ENCODE data around the gene CHMP4B. TPM values are rescaled to one million over a fixed set of nuclear protein-coding genes. Genes with fewer than 3 reads are reported as not detected.

CHMP4B gene
- total and polyA plus RNA-seq, 3 donors from 2014 or later = 98.3 to 114 (median 102) TPM

- Histone ChIP-seq H3K4me1 (peaks cover 9% of the 10 kb centered on the region), H3K36me3 (ENCODE audit: low read depth, missing control alignments) (no peaks in the 10 kb centered on the region), H3K4me3 (no peak overlapping the region), H3K27ac (no peak overlapping the region), H3K9me3 (no peaks in the 10 kb centered on the region), H3K27me3 (no peaks in the 10 kb centered on the region)
- TF ChIP-seq, protein P1, sequence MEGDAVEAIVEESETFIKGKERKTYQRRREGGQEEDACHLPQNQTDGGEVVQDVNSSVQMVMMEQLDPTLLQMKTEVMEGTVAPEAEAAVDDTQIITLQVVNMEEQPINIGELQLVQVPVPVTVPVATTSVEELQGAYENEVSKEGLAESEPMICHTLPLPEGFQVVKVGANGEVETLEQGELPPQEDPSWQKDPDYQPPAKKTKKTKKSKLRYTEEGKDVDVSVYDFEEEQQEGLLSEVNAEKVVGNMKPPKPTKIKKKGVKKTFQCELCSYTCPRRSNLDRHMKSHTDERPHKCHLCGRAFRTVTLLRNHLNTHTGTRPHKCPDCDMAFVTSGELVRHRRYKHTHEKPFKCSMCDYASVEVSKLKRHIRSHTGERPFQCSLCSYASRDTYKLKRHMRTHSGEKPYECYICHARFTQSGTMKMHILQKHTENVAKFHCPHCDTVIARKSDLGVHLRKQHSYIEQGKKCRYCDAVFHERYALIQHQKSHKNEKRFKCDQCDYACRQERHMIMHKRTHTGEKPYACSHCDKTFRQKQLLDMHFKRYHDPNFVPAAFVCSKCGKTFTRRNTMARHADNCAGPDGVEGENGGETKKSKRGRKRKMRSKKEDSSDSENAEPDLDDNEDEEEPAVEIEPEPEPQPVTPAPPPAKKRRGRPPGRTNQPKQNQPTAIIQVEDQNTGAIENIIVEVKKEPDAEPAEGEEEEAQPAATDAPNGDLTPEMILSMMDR (IDR thresholded peaks at IDR 0.05) = no peak
- TF ChIP-seq POLR2A (IDR thresholded peaks at IDR 0.05) = no peak
- intact Hi-C loops (cut with DNase I; ENCODE audit: low total_unique reads) = no loop called here
- no peak for DNase-seq
- 95 to 100% methylated on average over 1 of the region's 1 CpG for WGBS, 2 donors
Measured at GRCh38 chr20:33819456-33819855, 8.3 kb downstream of the CHMP4B start.

- TF ChIP-seq, protein P1 (IDR thresholded peaks at IDR 0.05) = no peak
- no peak for TF ChIP-seq POLR2A (IDR thresholded peaks at IDR 0.05)
- no peaks in the 10 kb centered on the region for H3K27me3 ChIP-seq
- no peak overlapping the region for H3K4me3 ChIP-seq
- H3K36me3 ChIP-seq (ENCODE audit: low read depth, missing control alignments) = no peaks in the 10 kb centered on the region
- H3K4me1 ChIP-seq = peaks cover 8% of the 10 kb centered on the region
- WGBS, 2 donors = 24 to 64% methylated on average over 1 of the region's 1 CpG
- H3K9me3 ChIP-seq = no peaks in the 10 kb centered on the region
- intact Hi-C loops (cut with DNase I; ENCODE audit: low total_unique reads) = no loop called here
- DNase-seq = no peak
- no peak overlapping the region for H3K27ac ChIP-seq
Measured at GRCh38 chr20:33820362-33820761, 9.2 kb downstream of the CHMP4B start.

DNA sequence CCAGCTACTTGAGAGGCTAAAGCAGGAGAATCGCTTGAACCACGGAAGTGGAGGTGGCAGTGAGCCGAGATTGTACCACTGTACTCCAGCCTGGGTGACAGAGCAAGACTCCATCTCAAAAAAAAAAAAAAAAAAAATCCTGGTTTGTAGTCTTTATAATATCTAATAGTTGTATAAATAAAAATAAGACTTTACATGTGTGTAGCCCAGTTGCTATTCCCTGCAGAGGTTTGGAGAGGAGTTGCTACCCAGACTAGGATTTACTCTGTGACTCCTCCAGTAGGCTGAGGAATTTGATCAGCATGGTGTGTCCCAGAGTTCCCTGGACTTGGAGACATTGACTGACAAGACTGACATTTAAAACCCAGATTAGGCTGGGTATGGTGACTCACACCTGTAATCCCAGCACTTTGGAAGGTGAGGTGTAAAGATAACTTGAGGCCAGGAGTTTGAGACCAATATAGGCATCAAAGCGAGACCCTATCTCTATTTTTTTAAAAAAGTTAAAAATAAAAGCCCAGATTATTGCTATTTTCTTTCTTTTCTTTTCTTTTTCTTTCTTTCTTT is 10.2 kb downstream of the CHMP4B start:
- no peak for DNase-seq
- Histone ChIP-seq H3K4me1 (peaks cover 8% of the 10 kb centered on the region), H3K36me3 (ENCODE audit: low read depth, missing control alignments) (no peaks in the 10 kb centered on the region), H3K27me3 (no peaks in the 10 kb centered on the region), H3K4me3 (no peak overlapping the region), H3K9me3 (no peaks in the 10 kb centered on the region), H3K27ac (no peak overlapping the region)
- no peak for TF ChIP-seq POLR2A (IDR thresholded peaks at IDR 0.05)
- TF ChIP-seq, protein P1 (IDR thresholded peaks at IDR 0.05) = no peak
- intact Hi-C loops (cut with DNase I; ENCODE audit: low total_unique reads) = no loop called here
- WGBS, 2 donors = 62 to 71% methylated on average over 3 to 4 of the region's 4 CpGs

GRCh38 chr20:33822423-33822822 is 11.3 kb downstream of the CHMP4B start:
- H3K9me3 ChIP-seq = no peaks in the 10 kb centered on the region
- WGBS, 2 donors = 81 to 92% methylated on average over 4 to 5 of the region's 5 CpGs
- no peaks in the 10 kb centered on the region for H3K36me3 ChIP-seq (ENCODE audit: low read depth, missing control alignments)
- H3K27ac ChIP-seq = no peak overlapping the region
- peaks cover 15% of the 10 kb centered on the region for H3K4me1 ChIP-seq
- DNase-seq = no peak
- H3K27me3 ChIP-seq = no peaks in the 10 kb centered on the region
- intact Hi-C loops (cut with DNase I; ENCODE audit: low total_unique reads) = no loop called here
- TF ChIP-seq, protein P1 (IDR thresholded peaks at IDR 0.05) = no peak
- no peak for TF ChIP-seq POLR2A (IDR thresholded peaks at IDR 0.05)
- no peak overlapping the region for H3K4me3 ChIP-seq

DNA sequence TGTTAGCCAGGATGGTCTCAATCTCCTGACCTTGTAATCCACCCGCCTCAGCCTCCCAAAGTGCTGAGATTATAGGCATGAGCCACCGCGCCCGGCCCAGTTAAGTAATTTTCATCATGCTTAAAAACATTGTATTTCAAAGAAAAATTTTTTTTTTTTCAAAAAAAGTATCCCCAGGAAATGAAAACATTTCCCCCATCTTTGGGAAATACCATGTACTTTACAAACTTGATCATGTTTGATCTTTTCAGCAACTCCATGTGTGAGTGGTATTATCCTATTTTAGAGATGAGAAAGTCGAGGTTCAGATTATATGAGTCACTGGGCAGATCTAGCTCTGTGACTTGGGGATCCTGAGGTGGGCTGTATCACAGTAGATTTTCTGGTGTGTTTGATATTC is 11.8 kb downstream of the CHMP4B start:
- TF ChIP-seq POLR2A (IDR thresholded peaks at IDR 0.05) = no peak
- TF ChIP-seq, protein P1 (IDR thresholded peaks at IDR 0.05) = no peak
- intact Hi-C loops (cut with DNase I; ENCODE audit: low total_unique reads) = no loop called here

More for the DNA sequence above, 11.8 kb downstream of the CHMP4B start:
- H3K9me3 ChIP-seq = no peaks in the 10 kb centered on the region
- H3K27me3 ChIP-seq = no peaks in the 10 kb centered on the region
- H3K36me3 ChIP-seq (ENCODE audit: low read depth, missing control alignments) = no peaks in the 10 kb centered on the region
- no peak for DNase-seq
- H3K4me3 ChIP-seq = no peak overlapping the region
- 82 to 85% methylated on average over 5 of the region's 5 CpGs for WGBS, 2 donors
- no peak overlapping the region for H3K27ac ChIP-seq
- peaks cover 15% of the 10 kb centered on the region for H3K4me1 ChIP-seq
